GM04504 (cell line): Measurements from ENCODE around the gene IFT81.
"Not testable (repeated sequence)": the region's sequence is repeated elsewhere in the genome, so short reads cannot be mapped to it uniquely, and the experiment has no call there.

Source experiments
- DNase-seq: peaks from one replicate; pipeline ENCODE4 v3.0.0-alpha.2; 2012; ENCODE audit warnings: low read depth

IFT81 gene

GRCh38 chr12:110205931-110206330, 81.8 kb downstream of the IFT81 start:
- DNase-seq = no peak

GRCh38 chr12:110211639-110212536, 87.7 kb downstream of the IFT81 start:
- peak; percentile 69 for DNase-seq

GRCh38 chr12:110217996-110218674, 94.0 kb downstream of the IFT81 start:
- no peak for DNase-seq

GRCh38 chr12:110222027-110222426, 97.9 kb downstream of the IFT81 start:
- DNase-seq = no peak

- no peak for DNase-seq
Observed at GRCh38 chr12:110222433-110222832, 98.3 kb downstream of the IFT81 start.

GRCh38 chr12:110223777-110224378, 99.7 kb downstream of the IFT81 start:
- no peak for DNase-seq

GRCh38 chr12:110224379-110225304, 100.5 kb downstream of the IFT81 start:
- peak; percentile 76 for DNase-seq

GRCh38 chr12:110227138-110227537, 103.0 kb downstream of the IFT81 start:
- no peak for DNase-seq

- DNase-seq = not testable (repeated sequence)
Observed at GRCh38 chr12:110228348-110228747, 104.2 kb downstream of the IFT81 start.

- no peak for DNase-seq
Observed at GRCh38 chr12:110228756-110229155, 104.6 kb downstream of the IFT81 start.

GRCh38 chr12:110229409-110229808, 105.3 kb downstream of the IFT81 start:
- DNase-seq = no peak

- DNase-seq = no peak
Observed at GRCh38 chr12:110230655-110231054, 106.5 kb downstream of the IFT81 start.

GRCh38 chr12:110233212-110233903, 109.2 kb downstream of the IFT81 start:
- DNase-seq = no peak

- no peak for DNase-seq
Observed at GRCh38 chr12:110234331-110234751, 110.2 kb downstream of the IFT81 start.

GRCh38 chr12:110234755-110235154, 110.6 kb downstream of the IFT81 start:
- no peak for DNase-seq

GRCh38 chr12:110235383-110235782, 111.2 kb downstream of the IFT81 start:
- no peak for DNase-seq

- DNase-seq = no peak
Observed at GRCh38 chr12:110243227-110243626, 119.1 kb downstream of the IFT81 start.

- DNase-seq = no peak
Observed at GRCh38 chr12:110244372-110244771, 120.2 kb downstream of the IFT81 start.

GRCh38 chr12:110244829-110245228, 120.7 kb downstream of the IFT81 start:
- DNase-seq = no peak

- no peak for DNase-seq
Observed at GRCh38 chr12:110245369-110245772, 121.2 kb downstream of the IFT81 start.
